ENCODE measurements around the gene DIPK2B. TPM values are rescaled to one million over a fixed set of nuclear protein-coding genes. Genes with fewer than 3 reads are reported as not detected.

Gene DIPK2B
- total RNA-seq, 1 experiment from 2014 or later: 0.10 TPM

DNA sequence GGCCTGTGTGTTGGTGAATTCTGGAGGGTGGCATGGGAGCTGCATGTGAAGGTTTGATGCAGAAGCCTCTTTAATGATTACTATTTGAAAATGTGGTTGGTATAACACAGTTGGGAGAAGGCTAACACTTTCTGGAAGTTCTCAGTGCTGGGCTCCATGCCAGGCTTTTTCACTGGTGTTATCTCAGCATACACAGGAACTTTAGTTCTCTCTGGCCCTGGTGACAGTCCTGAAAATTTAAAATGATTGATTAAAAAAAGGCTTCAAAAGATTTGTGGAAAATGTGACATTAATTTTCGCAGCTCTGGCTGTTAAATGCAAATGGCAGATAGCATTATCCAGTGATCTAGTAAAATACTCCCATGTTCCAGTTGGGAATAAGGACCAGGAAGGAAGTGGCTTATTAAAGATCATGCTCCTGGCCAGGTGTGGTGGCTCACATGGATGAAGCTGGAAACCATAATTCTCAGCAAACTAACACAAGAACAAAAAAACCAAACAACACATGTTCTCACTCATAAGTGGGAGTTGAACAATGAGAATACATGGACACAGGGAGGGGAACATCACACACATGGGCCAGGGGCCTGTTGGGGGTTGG is 36.6 kb downstream of the DIPK2B start:
- no peak for DNase-seq (ENCODE audit: low read depth)

DNA sequence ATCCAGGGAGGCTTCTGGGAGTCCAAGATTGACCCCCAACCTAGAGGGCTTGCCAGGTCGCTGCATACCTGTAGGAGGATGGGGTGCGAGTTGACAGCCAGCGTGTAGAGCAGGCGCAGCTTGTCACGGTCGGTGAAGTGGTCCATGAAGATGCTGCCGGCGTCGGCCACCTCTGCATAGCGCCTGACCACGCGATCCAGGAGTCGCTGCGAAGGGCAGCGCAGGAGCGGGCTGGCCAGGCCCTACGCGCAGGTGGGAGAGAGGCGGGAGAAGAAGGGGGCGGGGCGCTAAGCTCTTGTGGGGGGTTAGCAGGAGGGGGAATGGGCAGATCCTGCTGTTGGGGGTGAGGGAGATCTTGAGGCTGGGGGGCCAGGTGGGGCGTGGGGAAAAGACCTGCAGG is 43.0 kb downstream of the DIPK2B start:
- no peak for DNase-seq (ENCODE audit: low read depth)

DNA sequence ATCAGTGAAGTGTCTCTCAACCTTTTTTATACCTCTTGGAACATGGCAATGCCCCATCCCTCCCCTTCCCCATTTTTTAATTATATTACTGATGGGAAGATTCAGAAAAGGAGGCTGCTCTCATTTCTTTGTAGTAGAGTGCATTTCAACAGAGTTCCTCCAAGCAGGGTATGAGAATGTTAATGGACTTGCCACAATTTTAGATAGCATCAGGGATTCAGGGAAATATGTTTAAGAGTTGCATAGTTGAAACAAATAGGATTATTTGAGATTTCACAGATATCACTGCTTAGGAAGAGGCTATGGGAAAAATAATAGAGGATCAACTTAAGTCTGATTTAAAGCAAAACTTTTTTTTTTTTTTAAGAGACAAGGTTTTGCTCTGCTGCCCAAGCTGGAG is 46.2 kb downstream of the DIPK2B start:
- DNase-seq (ENCODE audit: low read depth): no peak

DNA sequence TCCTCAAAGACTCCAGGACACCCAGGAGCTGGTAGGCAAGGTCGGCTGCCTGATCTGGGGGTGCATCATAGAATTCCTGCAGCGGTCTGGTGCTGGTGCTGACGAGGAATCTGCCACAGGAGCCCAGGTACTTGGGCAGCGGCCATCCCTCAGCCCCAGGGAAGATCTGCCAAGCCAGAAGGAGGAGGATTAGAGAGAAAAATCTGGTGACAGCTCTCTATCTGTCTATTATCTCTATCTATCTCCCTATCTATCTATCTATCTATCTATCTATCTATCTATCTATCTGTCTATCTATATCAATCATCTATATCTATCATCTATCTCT is 46.7 kb downstream of the DIPK2B start:
- no peak for DNase-seq (ENCODE audit: low read depth)

Measured in HT1080 (cell line).